Stomach (tissue), 9 donors: ENCODE data around the gene MOV10L1. TPM values are rescaled to one million over a fixed set of nuclear protein-coding genes. Genes with fewer than 3 reads are reported as not detected.

Source experiments
- DNase-seq, 2 donors: peaks; one replicate each; pipeline versions ENCODE4 v3.0.0 to v3.0.0-alpha.2; 2013 to 2019
- H3K27ac ChIP-seq, 5 donors: fragments of 200-600 bp in 4 of 5; sonication (generic) in 4 of 5; one replicate each; pipeline ENCODE4 v1.5.1; 2013 to 2019; ENCODE audit warnings: mild to moderate bottlenecking in 1 of 5, moderate library complexity in 1 of 5
- H3K27me3 ChIP-seq, 3 donors: fragments of 200-600 bp; sonication (generic); one replicate each; pipeline ENCODE4 v1.5.1; 2017 to 2019; ENCODE audit warnings: mixed run types in 1 of 3
- H3K36me3 ChIP-seq, 4 donors: fragments of 200-600 bp; sonication (generic); 1 replicate in 3 of 4; 2 replicates in 1 of 4; pipeline ENCODE4 v1.5.1; 2016 to 2019
- H3K4me1 ChIP-seq, 4 donors: fragments of 200-600 bp; sonication (generic); one replicate each; pipeline ENCODE4 v1.5.1; 2016 to 2019
- H3K4me3 ChIP-seq, 4 donors: fragments of 200-600 bp; sonication (generic) in 3 of 4; one replicate each; pipeline ENCODE4 v1.5.1; 2016 to 2019; ENCODE audit warnings: mild to moderate bottlenecking in 1 of 4
- H3K9me3 ChIP-seq, 4 donors: fragments of 200-600 bp; sonication (generic); one replicate each; pipeline ENCODE4 v1.5.1; 2016 to 2019
- EP300 ChIP-seq: sonication (generic); formaldehyde crosslinking; IDR thresholded peaks from one replicate; pipeline ENCODE4 v1.6.1; 2017; ENCODE audit warnings: antibody characterized with exemption
- POLR2A ChIP-seq, 4 donors: fragments of 450-650 bp; IDR thresholded peaks; one replicate each; pipeline ENCODE4 v1.6.1; 2016; ENCODE audit warnings: antibody characterized with exemption in 4 of 4, control low read depth in 2 of 4, mild to moderate bottlenecking in 1 of 4, moderate library complexity in 1 of 4
- POLR2AphosphoS5 ChIP-seq, 3 donors: sonication (generic); formaldehyde crosslinking; IDR thresholded peaks; one replicate each; pipeline ENCODE4 v1.6.1; 2016; ENCODE audit warnings: antibody characterized with exemption in 3 of 3
- WGBS, 5 donors: extraction: QIAGEN DNeasy Blood & Tissue Kit in 3 of 5; methylation state at CpG; one replicate each; pipeline versions ENCODE4 v1.1.5 to v1.1.7; 2013 to 2018; 5-methylcytosine and 5-hydroxymethylcytosine counted together
- intact Hi-C: fragments of 100-400 bp; cut with DNase I; formaldehyde crosslinking; loops from one replicate; pipeline ENCODE4 v1.15.1; 2023; ENCODE audit warnings: low total_unique reads
- polyA plus RNA-seq, 3 donors: library from polyadenylated mRNA; stranded (reverse); fragments of 200-250 nt; gene quantifications; one replicate each; pipeline ENCODE4 v1.2.3, GENCODE V29; 2013
- total RNA-seq, 5 donors: library from RNA; depleted of rRNA; stranded (reverse); fragments of >200 nt; gene quantifications; one replicate each; pipeline versions ENCODE4 v1.1.0 to v1.2.3, GENCODE V29; 2014 to 2016
- TF ChIP-seq, protein P1 (sequence below), 7 experiments: fragments of 450-650 bp in 4 of 7; fragments of 200-600 bp in 3 of 7; sonication (generic) in 3 of 7; IDR thresholded peaks; one replicate each; pipeline ENCODE4 v1.5.1; 2016 to 2019; ENCODE audit warnings: antibody characterized with exemption in 7 of 7, control low read depth in 2 of 7, mild to moderate bottlenecking in 1 of 7
- donor health status: healthy with polysubstance abuse.
- donor health status: Bipolar disorder and iron deficiency.
- donor health status: healthy.

The MOV10L1 gene
- total and polyA plus RNA-seq, 8 donors, result 0.12 to 2.8 (median 0.46) TPM; not detected in 3

DNA sequence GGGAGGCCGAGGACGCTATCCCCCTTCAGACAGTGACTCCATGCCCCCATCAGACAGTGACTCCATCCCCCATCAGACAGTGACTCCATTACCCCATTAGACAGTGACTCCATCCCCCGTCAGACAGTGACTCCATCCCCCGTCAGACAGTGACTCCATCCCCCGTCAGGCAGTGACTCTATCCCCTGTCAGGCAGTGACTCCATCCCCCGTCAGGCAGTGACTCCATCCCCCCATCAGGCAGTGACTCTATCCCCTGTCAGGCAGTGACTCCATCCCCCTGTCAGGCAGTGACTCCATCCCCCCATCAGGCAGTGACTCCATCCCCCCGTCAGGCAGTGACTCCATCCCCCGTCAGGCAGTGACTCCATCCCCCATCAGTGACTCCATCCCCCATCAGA lies 22.6 kb upstream of the MOV10L1 start:
- TF ChIP-seq POLR2AphosphoS5 (IDR thresholded peaks at IDR 0.05) (no peak), POLR2A (IDR thresholded peaks at IDR 0.05) (no peak), EP300 (no peak)
- TF ChIP-seq, protein P1, sequence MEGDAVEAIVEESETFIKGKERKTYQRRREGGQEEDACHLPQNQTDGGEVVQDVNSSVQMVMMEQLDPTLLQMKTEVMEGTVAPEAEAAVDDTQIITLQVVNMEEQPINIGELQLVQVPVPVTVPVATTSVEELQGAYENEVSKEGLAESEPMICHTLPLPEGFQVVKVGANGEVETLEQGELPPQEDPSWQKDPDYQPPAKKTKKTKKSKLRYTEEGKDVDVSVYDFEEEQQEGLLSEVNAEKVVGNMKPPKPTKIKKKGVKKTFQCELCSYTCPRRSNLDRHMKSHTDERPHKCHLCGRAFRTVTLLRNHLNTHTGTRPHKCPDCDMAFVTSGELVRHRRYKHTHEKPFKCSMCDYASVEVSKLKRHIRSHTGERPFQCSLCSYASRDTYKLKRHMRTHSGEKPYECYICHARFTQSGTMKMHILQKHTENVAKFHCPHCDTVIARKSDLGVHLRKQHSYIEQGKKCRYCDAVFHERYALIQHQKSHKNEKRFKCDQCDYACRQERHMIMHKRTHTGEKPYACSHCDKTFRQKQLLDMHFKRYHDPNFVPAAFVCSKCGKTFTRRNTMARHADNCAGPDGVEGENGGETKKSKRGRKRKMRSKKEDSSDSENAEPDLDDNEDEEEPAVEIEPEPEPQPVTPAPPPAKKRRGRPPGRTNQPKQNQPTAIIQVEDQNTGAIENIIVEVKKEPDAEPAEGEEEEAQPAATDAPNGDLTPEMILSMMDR (IDR thresholded peaks at IDR 0.05), result no peak
- intact Hi-C loops, result no loop called here
- no peaks in the 10 kb centered on the region for H3K4me1 ChIP-seq
- no peaks in the 10 kb centered on the region for H3K36me3 ChIP-seq
- H3K9me3 ChIP-seq, result no peaks in the 10 kb centered on the region
- no peak for DNase-seq
- H3K27ac ChIP-seq, result no peak overlapping the region
- H3K4me3 ChIP-seq, result no peak overlapping the region
- H3K27me3 ChIP-seq, result peaks cover 0 to 50% (median 0%) of the 10 kb centered on the region in 3 donors
- WGBS, 5 donors, result 66 to 83% (median 73%) methylated on average over 7 to 8 of the region's 8 CpGs

DNA sequence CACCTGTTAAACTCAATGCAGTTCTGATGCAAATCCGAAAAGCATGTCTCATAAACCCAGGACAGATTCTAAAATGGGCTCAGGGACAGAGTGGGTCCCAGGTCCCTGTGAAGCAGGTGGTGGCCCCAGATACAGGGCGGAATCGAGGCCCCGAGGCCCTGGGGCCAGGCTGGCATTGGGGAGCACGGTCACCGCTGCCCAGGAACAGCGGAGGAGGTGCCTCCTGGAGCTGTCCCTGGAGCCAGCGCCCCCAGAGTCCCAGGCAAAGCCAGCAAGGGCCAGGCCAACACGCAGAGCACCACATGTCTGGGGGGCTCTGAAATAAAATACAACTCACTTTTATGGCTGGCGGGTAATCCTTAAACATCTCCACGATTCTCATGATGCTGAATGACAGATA lies 21.7 kb upstream of the MOV10L1 start:
- no peak overlapping the region for H3K4me3 ChIP-seq
- intact Hi-C loops, result no loop called here
- DNase-seq, result no peak
- no peak overlapping the region for H3K27ac ChIP-seq
- TF ChIP-seq POLR2A (IDR thresholded peaks at IDR 0.05) (no peak), POLR2AphosphoS5 (IDR thresholded peaks at IDR 0.05) (no peak), EP300 (no peak)
- TF ChIP-seq, protein P1 (IDR thresholded peaks at IDR 0.05), result no peak
- peaks cover 0 to 52% (median 0%) of the 10 kb centered on the region in 3 donors for H3K27me3 ChIP-seq
- no peaks in the 10 kb centered on the region for H3K9me3 ChIP-seq
- WGBS, 5 donors, result 69 to 90% (median 82%) methylated on average over 6 to 11 of the region's 11 CpGs
- no peaks in the 10 kb centered on the region for H3K36me3 ChIP-seq
- no peaks in the 10 kb centered on the region for H3K4me1 ChIP-seq

DNA sequence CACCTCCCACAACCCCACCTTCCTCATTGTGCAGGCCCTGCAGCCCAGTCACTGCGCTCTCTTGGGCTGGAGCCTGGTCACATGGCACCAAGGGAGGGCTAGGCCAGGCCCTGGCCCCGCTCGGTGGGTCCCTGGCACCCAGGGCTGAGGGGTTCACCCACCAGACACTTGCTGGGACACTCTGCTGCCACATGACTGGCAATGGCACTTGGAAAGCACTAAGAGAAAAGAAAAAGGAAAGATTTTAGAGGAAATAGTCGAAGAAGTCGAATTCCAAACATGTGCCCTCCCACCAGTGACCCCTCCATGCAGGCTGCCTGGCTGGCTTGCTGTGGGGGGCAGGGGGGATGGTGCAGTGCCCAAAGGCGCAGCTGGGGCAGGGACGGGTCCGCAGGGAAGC lies 19.4 kb upstream of the MOV10L1 start:
- intact Hi-C loops, result no loop called here

DNA sequence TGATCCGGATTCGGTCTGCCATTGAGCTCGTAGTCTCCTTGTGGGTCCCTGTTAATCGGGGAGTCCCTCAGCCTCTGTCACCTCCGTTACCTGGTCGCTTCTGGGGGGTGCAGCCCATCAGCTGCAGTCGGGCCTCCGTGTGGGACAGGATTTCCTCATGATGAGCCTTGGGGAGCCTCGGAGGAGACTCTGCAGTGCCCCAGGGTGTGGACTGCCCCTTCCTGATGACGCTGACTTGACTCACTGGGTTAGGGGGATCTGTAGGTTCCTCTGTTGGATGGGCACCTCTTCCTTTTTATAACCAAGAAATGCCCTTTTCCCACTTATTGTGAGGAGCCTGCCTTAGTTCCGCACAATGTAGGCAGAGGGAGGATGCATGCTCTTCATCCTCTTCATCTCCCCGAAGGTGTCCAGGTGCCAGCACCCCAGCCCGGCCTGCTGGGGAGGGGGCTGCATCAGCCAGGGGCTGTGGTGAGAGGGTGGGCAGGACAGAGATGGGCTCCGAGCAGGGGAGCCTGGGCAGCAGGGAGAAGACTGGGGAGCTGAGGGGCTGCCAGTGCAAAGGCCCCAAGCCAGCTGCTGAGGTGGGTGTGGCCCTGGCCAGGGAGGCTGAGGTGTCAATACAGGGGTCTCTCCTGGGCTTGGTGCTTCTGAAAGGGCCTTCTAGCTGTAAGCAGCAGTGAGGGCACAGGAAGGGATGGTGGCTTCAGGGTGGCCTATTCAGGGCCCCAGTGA lies 18.2 kb upstream of the MOV10L1 start:
- H3K27me3 ChIP-seq, result peaks cover 0 to 44% (median 0%) of the 10 kb centered on the region in 3 donors
- TF ChIP-seq, protein P1 (IDR thresholded peaks at IDR 0.05), result no peak
- no peak for TF ChIP-seq EP300
- TF ChIP-seq POLR2AphosphoS5 (IDR thresholded peaks at IDR 0.05), result no peak
- TF ChIP-seq POLR2A (IDR thresholded peaks at IDR 0.05), result no peak
- DNase-seq, result no peak
- H3K36me3 ChIP-seq, result no peaks in the 10 kb centered on the region
- no peak overlapping the region for H3K4me3 ChIP-seq
- WGBS, 5 donors, result 81 to 87% (median 87%) methylated on average over 13 to 14 of the region's 14 CpGs
- H3K27ac ChIP-seq, result no peak overlapping the region
- intact Hi-C loops, result no loop called here
- H3K9me3 ChIP-seq, result no peaks in the 10 kb centered on the region
- peaks cover 0 to 14% (median 4%) of the 10 kb centered on the region in 4 donors for H3K4me1 ChIP-seq

More for the DNA sequence above, 19.4 kb upstream of the MOV10L1 start:
- DNase-seq, result no peak
- no peaks in the 10 kb centered on the region for H3K9me3 ChIP-seq
- H3K27ac ChIP-seq, result no peak overlapping the region
- peaks cover 0 to 44% (median 0%) of the 10 kb centered on the region in 3 donors for H3K27me3 ChIP-seq
- WGBS, 5 donors, result 79 to 87% (median 82%) methylated on average over 8 of the region's 8 CpGs
- TF ChIP-seq, protein P1 (IDR thresholded peaks at IDR 0.05), result no peak
- TF ChIP-seq POLR2AphosphoS5 (IDR thresholded peaks at IDR 0.05) (no peak), POLR2A (IDR thresholded peaks at IDR 0.05) (no peak), EP300 (no peak)
- peaks cover 0 to 12% (median 4%) of the 10 kb centered on the region in 4 donors for H3K4me1 ChIP-seq
- no peak overlapping the region for H3K4me3 ChIP-seq
- no peaks in the 10 kb centered on the region for H3K36me3 ChIP-seq
